Psoas muscle (tissue), 8 donors: ENCODE data around the gene CTU2. TPM values are rescaled to one million over a fixed set of nuclear protein-coding genes. Genes with fewer than 3 reads are reported as not detected.

Experiments
- ATAC-seq, 4 donors: fragments of 200-7000 bp; cut with Tn5 transposase; one replicate each; pipeline ENCODE4 v1.9.1; 2020; ENCODE audit warnings: moderate library complexity in 3 of 4, mild to moderate bottlenecking in 2 of 4
- DNase-seq, 2 donors: peaks; one replicate each; pipeline ENCODE4 v3.0.0-alpha.2; 2020
- H3K27ac ChIP-seq: fragments of 200-600 bp; one replicate; pipeline ENCODE4 v1.8.0; 2022
- H3K27me3 ChIP-seq, 3 donors: fragments of 200-600 bp in 1 of 3; one replicate each; pipeline versions ENCODE4 v1.6.1 to v1.8.0; 2013 to 2022; ENCODE audit warnings: low read length in 2 of 3, mild to moderate bottlenecking in 2 of 3, moderate library complexity in 1 of 3; ENCODE audit not compliant: insufficient read depth in 3 of 3
- H3K36me3 ChIP-seq, 2 donors: fragments of 200-600 bp in 1 of 2; one replicate each; pipeline versions ENCODE4 v1.6.1 to v1.8.0; 2013 to 2022; ENCODE audit warnings: low read depth in 1 of 2, mild to moderate bottlenecking in 1 of 2, moderate library complexity in 1 of 2; ENCODE audit not compliant: insufficient read depth in 1 of 2
- H3K4me1 ChIP-seq: fragments of 200-600 bp; one replicate; pipeline ENCODE4 v1.8.0; 2022
- H3K4me3 ChIP-seq: fragments of 200-600 bp; one replicate; pipeline ENCODE4 v1.8.0; 2022; ENCODE audit warnings: mild to moderate bottlenecking
- H3K9me3 ChIP-seq: fragments of 200-600 bp; one replicate; pipeline ENCODE4 v1.8.0; 2022
- CTCF ChIP-seq: fragments of 200-600 bp; IDR thresholded peaks from one replicate; pipeline ENCODE4 v1.8.0; 2022; ENCODE audit warnings: antibody characterized with exemption
- WGBS, 3 donors: extraction: QIAGEN DNeasy Blood & Tissue Kit; methylation state at CpG; one replicate each; pipeline versions ENCODE4 v1.1.6 to v1.1.7; 2013; 5-methylcytosine and 5-hydroxymethylcytosine counted together
- intact Hi-C, 2 donors: fragments of 100-400 bp; cut with DNase I; formaldehyde crosslinking; loops; one replicate each; pipeline versions ENCODE4 v1.11.0 to v1.14.2; 2022
- polyA plus RNA-seq, 3 donors: library from polyadenylated mRNA; stranded (reverse); fragments of 200-250 nt; gene quantifications; one replicate each; pipeline ENCODE4 v1.2.3, GENCODE V29; 2013
- total RNA-seq, 4 donors: library from RNA; stranded (reverse); fragmentation: NEBNext Ultra II Directional in 2 of 4; extraction: Animal tissue kit (Norgen Biotek cat#: 25700) in 2 of 4; gene quantifications; one replicate each; pipeline versions ENCODE4 v1.2.1 to v1.2.4, GENCODE V29; 2021 to 2023
- donor health status: healthy with polysubstance abuse.
- donor health status: DM: no; HTN: no; CAD: no; lungs with moderate emphysema.
- donor health status: Bipolar disorder and iron deficiency.
- donor health status: healthy.
- donor health status: DM: yes; HTN: yes; CAD: no.
- donor health status: DM: no; HTN: no; CAD: no.
- donor health status: DM: no; HTN: no; CAD: no.
- donor health status: DM: yes; HTN: yes; CAD: no.

Gene CTU2
- total and polyA plus RNA-seq, 7 donors, result 12.4 to 24.1 (median 20.2) TPM

- WGBS, 3 donors, result 65 to 75% (median 74%) methylated on average over 14 to 15 of the region's 15 CpGs
- no peaks in the 10 kb centered on the region for H3K4me1 ChIP-seq
- H3K9me3 ChIP-seq, result no peaks in the 10 kb centered on the region
- no peak overlapping the region for H3K27ac ChIP-seq
- H3K27me3 ChIP-seq, result peaks cover 0 to 4% (median 0%) of the 10 kb centered on the region in 3 donors
- intact Hi-C loops, result no loop called here
- ATAC-seq (no peak), DNase-seq (no peak)
- H3K4me3 ChIP-seq, result no peak overlapping the region
- no peaks in the 10 kb centered on the region for H3K36me3 ChIP-seq
- no peak for TF ChIP-seq CTCF
Observed at GRCh38 chr16:88731699-88732098, 25.4 kb downstream of the CTU2 start.

- intact Hi-C loops, result no loop called here
- ATAC-seq (no peak), DNase-seq (no peak)
- Histone ChIP-seq H3K27me3 (peaks cover 0 to 4% (median 0%) of the 10 kb centered on the region in 3 donors), H3K4me1 (no peaks in the 10 kb centered on the region), H3K4me3 (no peak overlapping the region), H3K27ac (no peak overlapping the region), H3K9me3 (no peaks in the 10 kb centered on the region), H3K36me3 (no peaks in the 10 kb centered on the region)
- WGBS, 3 donors, result 41 to 62% (median 42%) methylated on average over 30 of the region's 30 CpGs
- no peak for TF ChIP-seq CTCF
Observed at GRCh38 chr16:88732172-88732960, 26.1 kb downstream of the CTU2 start.

DNA sequence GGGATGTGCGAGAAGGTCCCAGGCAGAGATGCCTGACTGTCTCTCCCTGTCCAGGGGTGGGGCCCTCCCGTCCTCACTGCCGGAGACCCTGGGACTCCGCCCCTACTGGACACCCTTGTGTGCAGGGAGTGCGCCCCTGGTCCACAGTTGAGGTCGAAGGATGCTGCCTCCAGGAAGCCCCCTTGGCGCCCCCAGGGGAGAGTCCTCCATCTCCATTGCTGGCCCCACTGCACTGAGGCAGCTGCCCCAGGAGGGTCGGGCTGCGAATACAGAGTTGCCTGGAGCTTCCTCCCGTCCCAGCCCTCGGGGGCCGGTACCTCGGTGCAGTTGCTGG is 26.6 kb downstream of the CTU2 start:
- Histone ChIP-seq H3K9me3 (no peaks in the 10 kb centered on the region), H3K27ac (no peak overlapping the region), H3K27me3 (no peaks in the 10 kb centered on the region), H3K36me3 (no peaks in the 10 kb centered on the region), H3K4me3 (no peak overlapping the region), H3K4me1 (no peaks in the 10 kb centered on the region)
- ATAC-seq (no peak), DNase-seq (no peak)
- no peak for TF ChIP-seq CTCF
- WGBS, 3 donors, result 82 to 95% (median 82%) methylated on average over 12 to 13 of the region's 13 CpGs
- intact Hi-C loops, result no loop called here

DNA sequence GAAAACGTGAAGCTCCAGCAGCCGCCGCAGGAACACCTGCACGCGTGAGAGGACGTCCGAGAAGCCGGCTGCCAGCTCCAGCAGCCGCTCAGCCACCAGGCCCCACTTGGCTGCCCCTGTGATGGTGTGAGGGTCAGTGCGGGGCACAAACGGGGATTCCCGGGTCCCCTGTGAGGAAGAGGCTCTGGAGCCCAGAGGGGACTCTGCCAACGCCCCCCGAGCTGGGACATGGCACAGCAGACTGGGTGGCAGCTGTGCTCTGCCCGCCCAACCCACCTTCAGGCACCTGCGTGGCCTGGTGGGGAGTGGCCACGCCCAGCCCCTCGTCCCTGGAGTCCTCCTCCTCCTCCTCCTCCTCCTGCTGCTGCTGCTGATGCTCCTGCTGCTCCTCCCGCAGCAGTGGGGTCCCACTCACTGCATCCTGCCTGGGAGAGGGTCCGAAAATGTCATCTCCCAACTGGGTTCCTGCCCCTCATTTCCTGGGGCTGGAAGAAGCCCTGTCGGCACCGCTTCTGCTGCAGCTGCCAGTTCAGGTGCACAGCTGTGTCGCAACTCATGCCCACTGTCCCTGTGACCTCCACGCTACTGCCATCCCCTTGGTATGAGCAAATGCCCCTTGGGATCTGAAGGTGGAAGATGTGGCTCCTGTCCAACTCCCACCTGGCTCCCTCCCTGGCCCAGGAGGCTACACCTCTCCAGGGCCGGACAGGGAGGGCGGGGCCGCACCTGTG is 27.5 kb downstream of the CTU2 start:
- Histone ChIP-seq H3K27me3 (no peaks in the 10 kb centered on the region), H3K27ac (no peak overlapping the region), H3K4me1 (no peaks in the 10 kb centered on the region), H3K9me3 (no peaks in the 10 kb centered on the region), H3K36me3 (no peaks in the 10 kb centered on the region), H3K4me3 (no peak overlapping the region)
- no peak for ATAC-seq
- no peak for TF ChIP-seq CTCF
- intact Hi-C loops, result no loop called here
- 87 to 89% (median 88%) methylated on average over 23 to 27 of the region's 27 CpGs for WGBS, 3 donors
- DNase-seq, result no peak
